Measurements from ENCODE around the gene PPP1R12C.
A peak's percentile ranks its signal among the peaks of the same experiment; 100 is the strongest.
"Not testable (repeated sequence)": the region's sequence is repeated elsewhere in the genome, so short reads cannot be mapped to it uniquely, and the experiment has no call there.

The PPP1R12C gene

GRCh38 chr19:55062735-55063491 is 54.5 kb downstream of the PPP1R12C start, which contains the start of gene RDH13:
TSS of gene RDH13 (minus strand) at chr19:55063148. CDS start at chr19:55063032, 116 bp downstream.
- H3K36me3 ChIP-seq (ENCODE audit: insufficient read depth, low read length) = no peaks in the 10 kb centered on the region
- H3F3A ChIP-seq (ENCODE audit: low read depth) = no peaks in the 10 kb centered on the region
- H3K27me3 ChIP-seq (ENCODE audit: insufficient read depth, low read length, poor library complexity, severe bottlenecking) = no peaks in the 10 kb centered on the region
- no peaks in the 10 kb centered on the region for H4K20me1 ChIP-seq (ENCODE audit: insufficient read depth, low read length, poor library complexity, severe bottlenecking)
- no peak within 1 kb of the TSS for H3K4me3 ChIP-seq (ENCODE audit: low read length, poor library complexity, severe bottlenecking)
- H3K9me2 ChIP-seq (replicated peaks; ENCODE audit: low read depth, low read length) = no peaks in the 10 kb centered on the region
- H3K9ac ChIP-seq (ENCODE audit: low read depth, low read length, poor library complexity, severe bottlenecking) = no peak within 1 kb of the TSS
- no peak within 1 kb of the TSS for H2AFZ ChIP-seq (ENCODE audit: low read length)
- no peak within 1 kb of the TSS for H3K4me2 ChIP-seq (ENCODE audit: low read depth, low read length, poor library complexity, severe bottlenecking)
- TF ChIP-seq CTCF (conservative IDR thresholded peaks at IDR 0.05; ENCODE audit: low read length) (no peak), EZH2phosphoT487 (IDR thresholded peaks at IDR 0.05; ENCODE audit: borderline replicate concordance) (no peak)
- no peaks in the 10 kb centered on the region for H3K9me3 ChIP-seq (ENCODE audit: insufficient read depth, low read depth, low read length)
- H3K4me1 ChIP-seq (ENCODE audit: insufficient read depth, low read length, poor library complexity, severe bottlenecking) = no peaks in the 10 kb centered on the region
- no peaks in the 10 kb centered on the region for H3K79me2 ChIP-seq (ENCODE audit: insufficient read depth, low read length)

- H2AFZ ChIP-seq (ENCODE audit: low read length); H3K27me3 ChIP-seq (ENCODE audit: insufficient read depth, low read length, poor library complexity, severe bottlenecking); H3K9me2 ChIP-seq (replicated peaks; ENCODE audit: low read depth, low read length); H3K4me3 ChIP-seq (ENCODE audit: low read length, poor library complexity, severe bottlenecking); H3K9me3 ChIP-seq (ENCODE audit: insufficient read depth, low read depth, low read length); H3K9ac ChIP-seq (ENCODE audit: low read depth, low read length, poor library complexity, severe bottlenecking); H3K4me1 ChIP-seq (ENCODE audit: insufficient read depth, low read length, poor library complexity, severe bottlenecking); H3K36me3 ChIP-seq (ENCODE audit: insufficient read depth, low read length); H4K20me1 ChIP-seq (ENCODE audit: insufficient read depth, low read length, poor library complexity, severe bottlenecking); H3F3A ChIP-seq (ENCODE audit: low read depth); H3K79me2 ChIP-seq (ENCODE audit: insufficient read depth, low read length); H3K4me2 ChIP-seq (ENCODE audit: low read depth, low read length, poor library complexity, severe bottlenecking): not testable (repeated sequence)
These were observed 57.1 kb downstream of the PPP1R12C start for GRCh38 chr19:55060287-55060686.

- no peaks in the 10 kb centered on the region for H3K9me3 ChIP-seq (ENCODE audit: insufficient read depth, low read depth, low read length)
- H3K79me2 ChIP-seq (ENCODE audit: insufficient read depth, low read length) = no peaks in the 10 kb centered on the region
- no peak overlapping the region for H2AFZ ChIP-seq (ENCODE audit: low read length)
- H3K4me1 ChIP-seq (ENCODE audit: insufficient read depth, low read length, poor library complexity, severe bottlenecking) = no peaks in the 10 kb centered on the region
- H4K20me1 ChIP-seq (ENCODE audit: insufficient read depth, low read length, poor library complexity, severe bottlenecking) = no peaks in the 10 kb centered on the region
- H3K27me3 ChIP-seq (ENCODE audit: insufficient read depth, low read length, poor library complexity, severe bottlenecking) = no peaks in the 10 kb centered on the region
- H3K4me3 ChIP-seq (ENCODE audit: low read length, poor library complexity, severe bottlenecking) = no peak overlapping the region
- no peaks in the 10 kb centered on the region for H3K36me3 ChIP-seq (ENCODE audit: insufficient read depth, low read length)
- H3F3A ChIP-seq (ENCODE audit: low read depth) = no peaks in the 10 kb centered on the region
- no peak overlapping the region for H3K4me2 ChIP-seq (ENCODE audit: low read depth, low read length, poor library complexity, severe bottlenecking)
- no peak overlapping the region for H3K9ac ChIP-seq (ENCODE audit: low read depth, low read length, poor library complexity, severe bottlenecking)
- TF ChIP-seq CTCF (conservative IDR thresholded peaks at IDR 0.05; ENCODE audit: low read length) (peak; percentile 44), EZH2phosphoT487 (IDR thresholded peaks at IDR 0.05; ENCODE audit: borderline replicate concordance) (no peak)
- no peaks in the 10 kb centered on the region for H3K9me2 ChIP-seq (replicated peaks; ENCODE audit: low read depth, low read length)
These were observed 58.4 kb downstream of the PPP1R12C start for GRCh38 chr19:55058781-55059610.

All from Loucy (cell line).